ENCODE data around the gene MSLN. TPM values are rescaled to one million over a fixed set of nuclear protein-coding genes. Genes with fewer than 3 reads are reported as not detected.

The MSLN gene
- polyA plus RNA-seq (2012; rRNA removed): 0.02 and 0.19 TPM in 2 replicates
- 0.04 and 0.07 TPM in 2 replicates for polyA plus RNA-seq (2012; cell fraction: cytosol; rRNA removed)
- polyA plus RNA-seq (2012; cell fraction: nucleus; rRNA removed): 0.64 and 1.0 TPM in 2 replicates

- no peak within 1 kb of the TSS for H3K4me2 ChIP-seq
Measured at GRCh38 chr16:760545-761343, at the start of gene MSLN. Gene MSLN (plus strand): TSS chr16:760734. CDS start chr16:762681, 1,947 bp downstream.

More at GRCh38 chr16:760545-761343, at the start of gene MSLN:
- H3K4me1 ChIP-seq (ENCODE audit: control insufficient read depth in 1 of 2, insufficient read depth in 2 of 2, low read depth in 1 of 2, low read length in 1 of 2): no peaks in the 10 kb centered on the region
- no peaks in the 10 kb centered on the region for H3K79me2 ChIP-seq (ENCODE audit: insufficient read depth)
- no peak for TF ChIP-seq ELF1 (IDR thresholded peaks at IDR 0.05)
- no peak for TF ChIP-seq USF1 (IDR thresholded peaks at IDR 0.05; ENCODE audit: borderline replicate concordance, low read depth)
- TF ChIP-seq YY1 (IDR thresholded peaks at IDR 0.05; ENCODE audit: low read depth): no peak
- TF ChIP-seq NFIC (IDR thresholded peaks at IDR 0.05; ENCODE audit: borderline replicate concordance): no peak
- TF ChIP-seq, protein P1, sequence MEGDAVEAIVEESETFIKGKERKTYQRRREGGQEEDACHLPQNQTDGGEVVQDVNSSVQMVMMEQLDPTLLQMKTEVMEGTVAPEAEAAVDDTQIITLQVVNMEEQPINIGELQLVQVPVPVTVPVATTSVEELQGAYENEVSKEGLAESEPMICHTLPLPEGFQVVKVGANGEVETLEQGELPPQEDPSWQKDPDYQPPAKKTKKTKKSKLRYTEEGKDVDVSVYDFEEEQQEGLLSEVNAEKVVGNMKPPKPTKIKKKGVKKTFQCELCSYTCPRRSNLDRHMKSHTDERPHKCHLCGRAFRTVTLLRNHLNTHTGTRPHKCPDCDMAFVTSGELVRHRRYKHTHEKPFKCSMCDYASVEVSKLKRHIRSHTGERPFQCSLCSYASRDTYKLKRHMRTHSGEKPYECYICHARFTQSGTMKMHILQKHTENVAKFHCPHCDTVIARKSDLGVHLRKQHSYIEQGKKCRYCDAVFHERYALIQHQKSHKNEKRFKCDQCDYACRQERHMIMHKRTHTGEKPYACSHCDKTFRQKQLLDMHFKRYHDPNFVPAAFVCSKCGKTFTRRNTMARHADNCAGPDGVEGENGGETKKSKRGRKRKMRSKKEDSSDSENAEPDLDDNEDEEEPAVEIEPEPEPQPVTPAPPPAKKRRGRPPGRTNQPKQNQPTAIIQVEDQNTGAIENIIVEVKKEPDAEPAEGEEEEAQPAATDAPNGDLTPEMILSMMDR (IDR thresholded peaks at IDR 0.05): no peak
- TF ChIP-seq, protein P2, sequence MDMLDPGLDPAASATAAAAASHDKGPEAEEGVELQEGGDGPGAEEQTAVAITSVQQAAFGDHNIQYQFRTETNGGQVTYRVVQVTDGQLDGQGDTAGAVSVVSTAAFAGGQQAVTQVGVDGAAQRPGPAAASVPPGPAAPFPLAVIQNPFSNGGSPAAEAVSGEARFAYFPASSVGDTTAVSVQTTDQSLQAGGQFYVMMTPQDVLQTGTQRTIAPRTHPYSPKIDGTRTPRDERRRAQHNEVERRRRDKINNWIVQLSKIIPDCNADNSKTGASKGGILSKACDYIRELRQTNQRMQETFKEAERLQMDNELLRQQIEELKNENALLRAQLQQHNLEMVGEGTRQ (IDR thresholded peaks at IDR 0.05; ENCODE audit: borderline replicate concordance, low read depth, low read length): no peak
- TF ChIP-seq FOXJ3 (CRISPR knock-in tag; IDR thresholded peaks at IDR 0.05): no peak
- no peak for TF ChIP-seq CHD2 (IDR thresholded peaks at IDR 0.05; ENCODE audit: low read length, partially characterized antibody)
- no peak for TF ChIP-seq GABPA (IDR thresholded peaks at IDR 0.05; ENCODE audit: low read depth)
- no peak for TF ChIP-seq PBX3 (IDR thresholded peaks at IDR 0.05)
- no peak for TF ChIP-seq RAD21 (IDR thresholded peaks at IDR 0.05; ENCODE audit: low read length)
- no peaks in the 10 kb centered on the region for H3K27me3 ChIP-seq (ENCODE audit: insufficient read depth)
- H3K36me3 ChIP-seq (replicated peaks in 1 of 2; ENCODE audit: control insufficient read depth in 1 of 2, insufficient read depth in 2 of 2, low read length in 1 of 2): no peaks in the 10 kb centered on the region
- peaks cover 3% of the 10 kb centered on the region; the same call in 1 of the 2 replicates for H3K9me3 ChIP-seq
- 75% methylated on average over 25 of the region's 37 CpGs for WGBS (ENCODE audit: low lambda C conversion rate)
- H3F3A ChIP-seq (replicated peaks; ENCODE audit: insufficient read depth): no peaks in the 10 kb centered on the region
- no peak within 1 kb of the TSS for H3K9ac ChIP-seq
- H3K27ac ChIP-seq (ENCODE audit: low read depth in 2 of 2, low read length in 1 of 2): no peak within 1 kb of the TSS
- no peaks in the 10 kb centered on the region for H3K9me2 ChIP-seq
- no peak within 1 kb of the TSS for H3K4me3 ChIP-seq (ENCODE audit: low read depth in 2 of 2, low read length in 1 of 2)
- CTCF ChIA-PET: interaction anchor here (0.9 to 1.7 kb wide), 6 partner anchors 11 to 295 kb away, joined by 3 to 5 read pairs (median 3); no protein-coding TSS in a partner anchor
- no peak for DNase-seq
- no peaks in the 10 kb centered on the region for H4K20me1 ChIP-seq (ENCODE audit: insufficient read depth)
- H2AFZ ChIP-seq (ENCODE audit: low read depth): no peak within 1 kb of the TSS
- POLR2A ChIA-PET: no interaction called here
